Fibroblast of upper back skin (primary cell): ENCODE measurements around the gene ZNF280C.

Source experiments
- DNase-seq: peaks from one replicate; pipeline ENCODE4 v3.0.0-alpha.2; 2013

ZNF280C gene

GRCh38 chrX:130174045-130174704 is 94.5 kb downstream of the ZNF280C start:
- peak; percentile 60 for DNase-seq

GRCh38 chrX:130173190-130173895 is 95.4 kb downstream of the ZNF280C start:
- peak; percentile 82 for DNase-seq

- DNase-seq = no peak
Measured at GRCh38 chrX:130172127-130172845, 96.4 kb downstream of the ZNF280C start.

GRCh38 chrX:130171446-130172126 is 97.1 kb downstream of the ZNF280C start, which contains the start of gene RAB33A:
Gene RAB33A, plus strand, starts transcription at chrX:130171962. Its CDS starts 101 bp downstream, at chrX:130172063.
- DNase-seq = no peak

GRCh38 chrX:130170752-130171445 is 97.8 kb downstream of the ZNF280C start:
- DNase-seq = no peak

GRCh38 chrX:130167040-130167439 is 101.7 kb downstream of the ZNF280C start:
- DNase-seq = no peak

- no peak for DNase-seq
Measured at GRCh38 chrX:130166503-130166777, 102.3 kb downstream of the ZNF280C start.

- DNase-seq = peak; percentile 94
Measured at GRCh38 chrX:130165703-130166502, 102.8 kb downstream of the ZNF280C start, which contains the start of gene AIFM1. Gene AIFM1, minus strand, starts transcription at chrX:130165841. Its CDS starts 185 bp downstream, at chrX:130165656.

GRCh38 chrX:130165181-130165702 is 103.5 kb downstream of the ZNF280C start:
- no peak for DNase-seq

GRCh38 chrX:130163398-130163797 is 105.3 kb downstream of the ZNF280C start:
- DNase-seq = no peak

GRCh38 chrX:130162094-130162735 is 106.5 kb downstream of the ZNF280C start:
- DNase-seq = no peak

GRCh38 chrX:130159776-130160175 is 108.9 kb downstream of the ZNF280C start:
- DNase-seq = no peak

- DNase-seq = no peak
Measured at GRCh38 chrX:130158311-130158710, 110.4 kb downstream of the ZNF280C start.

- DNase-seq = no peak
Measured at GRCh38 chrX:130155564-130155963, 113.1 kb downstream of the ZNF280C start.
